GM19463 (cell line): ENCODE measurements around the gene ATXN7.

Source experiments
- ATAC-seq: cut with Tn5 transposase; IDR thresholded peaks from one replicate; pipeline ENCODE4 v1.9.1; 2021; ENCODE audit warnings: mild to moderate bottlenecking, moderate library complexity; ENCODE audit not compliant: unreplicated experiment

Gene ATXN7

GRCh38 chr3:64042952-64043351 lies 179.3 kb downstream of the ATXN7 start:
- ATAC-seq = no peak

DNA sequence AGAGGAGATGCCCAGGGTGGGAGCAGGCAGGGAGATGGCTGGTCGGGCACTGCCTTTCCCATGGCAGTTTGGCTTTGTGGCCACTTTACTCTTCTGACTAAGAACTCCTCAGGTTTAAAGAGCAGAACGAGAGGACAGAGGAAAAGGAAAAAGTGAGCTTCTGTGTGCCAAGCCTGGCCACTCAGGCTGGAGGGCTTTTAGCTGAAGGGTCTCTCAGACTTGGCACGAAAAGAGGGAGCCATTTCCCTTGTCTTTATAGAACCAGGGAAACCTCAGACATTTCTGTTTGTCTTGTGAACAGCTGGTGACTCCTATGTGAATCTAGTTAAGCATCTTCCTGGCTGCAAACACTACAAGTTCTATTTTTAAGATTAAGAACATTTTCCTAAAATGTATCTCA lies 182.9 kb downstream of the ATXN7 start:
- ATAC-seq = no peak

DNA sequence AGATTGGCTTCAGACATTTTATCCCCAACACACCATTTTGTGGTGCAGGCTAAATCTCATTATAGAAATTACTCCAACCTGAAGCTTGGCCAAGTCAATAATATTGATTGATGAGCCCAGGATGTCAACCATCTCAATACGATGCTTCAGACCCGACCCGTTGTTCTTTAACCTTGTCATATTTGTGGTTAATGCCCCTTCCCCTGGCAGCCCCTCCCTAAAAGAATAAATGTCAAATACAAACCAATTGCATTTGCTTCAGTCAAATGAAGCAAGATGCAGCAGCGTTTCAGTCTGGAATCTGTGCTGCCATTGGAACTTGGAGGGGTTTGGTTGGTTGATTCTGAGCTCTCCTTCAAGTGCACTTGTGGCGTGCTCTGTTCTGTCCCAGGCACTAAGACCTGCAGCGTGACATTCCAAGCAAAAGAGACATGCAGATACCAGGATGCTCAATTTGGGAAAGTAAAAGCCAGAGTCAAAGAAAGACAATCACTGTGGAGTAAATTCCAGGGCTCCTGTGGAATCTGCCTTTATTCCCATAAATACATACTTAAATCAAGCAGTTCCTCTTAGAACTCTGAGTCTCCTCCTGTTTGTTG lies 183.4 kb downstream of the ATXN7 start:
- ATAC-seq = no peak

DNA sequence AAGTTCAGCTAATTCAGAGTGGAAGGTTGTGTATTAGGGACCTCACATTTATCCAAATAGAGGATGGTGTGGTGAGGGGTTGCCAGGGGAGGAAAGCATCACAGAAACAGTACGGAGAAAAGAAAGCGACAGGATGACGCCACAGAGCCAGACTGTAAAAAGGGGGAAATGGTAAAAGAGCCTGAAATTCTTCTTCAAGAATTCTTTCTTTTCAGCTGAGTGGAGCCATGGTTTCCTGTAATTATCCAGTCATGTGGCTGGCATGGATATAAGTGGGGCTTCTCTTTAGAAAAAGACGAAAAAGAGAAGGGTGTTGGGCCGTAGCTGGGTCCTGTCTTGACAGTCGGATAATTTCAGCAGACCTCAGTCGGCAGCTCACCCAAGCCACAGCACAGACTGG lies 184.1 kb downstream of the ATXN7 start:
- ATAC-seq = no peak

DNA sequence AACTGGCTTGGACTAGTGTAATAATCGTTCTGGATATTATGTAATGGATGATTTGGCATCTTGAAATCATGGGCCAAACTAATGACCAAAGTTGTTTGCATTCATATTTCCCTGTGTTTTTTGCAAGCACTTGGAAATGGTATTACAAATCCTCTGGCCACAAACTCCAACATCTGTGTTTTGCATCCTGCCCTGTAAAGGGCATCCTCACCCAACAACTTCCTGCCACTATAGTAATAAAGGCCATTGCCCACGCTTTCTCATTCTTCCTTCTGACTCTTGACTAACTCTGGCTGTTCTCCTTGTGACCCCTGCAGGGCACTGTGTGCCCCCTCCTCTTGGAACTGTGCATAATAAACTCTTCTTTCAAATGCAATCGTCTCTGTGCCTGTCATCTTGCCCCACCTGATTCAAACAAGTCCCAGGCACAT lies 185.0 kb downstream of the ATXN7 start:
- no peak for ATAC-seq

DNA sequence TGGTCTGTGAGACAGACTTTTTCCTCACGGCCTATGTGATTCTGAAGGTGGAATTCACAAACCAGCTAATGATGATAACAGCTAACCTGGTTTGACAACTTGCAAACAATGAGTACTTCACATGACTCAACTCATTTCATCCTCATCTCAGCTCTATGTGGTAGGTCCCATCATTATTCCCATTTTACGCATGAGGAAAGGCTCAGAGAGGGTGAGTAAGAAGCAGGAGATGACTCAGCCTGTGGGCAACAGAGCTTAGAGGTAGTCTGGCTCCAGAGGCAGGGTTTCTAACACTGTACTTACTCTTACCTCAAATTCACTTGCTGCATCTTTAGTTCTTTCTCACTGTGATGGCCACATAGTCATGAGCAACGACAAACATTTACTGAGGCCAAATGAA lies 185.5 kb downstream of the ATXN7 start:
- ATAC-seq = no peak

DNA sequence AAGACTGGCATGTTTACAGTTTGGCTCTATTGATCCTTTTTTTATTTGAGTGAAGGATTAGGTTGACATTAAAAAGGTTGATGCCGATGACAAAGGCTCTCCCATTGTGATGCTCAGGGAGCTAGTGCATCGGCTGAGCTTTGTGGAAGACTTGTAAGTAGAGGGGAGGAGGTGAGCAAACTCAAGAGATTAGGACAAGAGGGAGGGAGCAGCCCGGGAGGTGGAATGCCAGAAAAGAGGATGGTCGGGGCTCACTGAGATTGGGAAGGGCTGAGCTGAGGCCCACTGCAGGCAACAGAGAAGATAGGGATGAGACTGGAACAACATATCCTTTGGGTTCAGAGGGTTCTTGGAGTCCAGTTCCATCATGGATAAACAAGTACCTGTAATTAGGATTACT lies 186.2 kb downstream of the ATXN7 start:
- ATAC-seq = no peak
